ENCODE data around the gene MAN1C1.

MAN1C1 gene

DNA sequence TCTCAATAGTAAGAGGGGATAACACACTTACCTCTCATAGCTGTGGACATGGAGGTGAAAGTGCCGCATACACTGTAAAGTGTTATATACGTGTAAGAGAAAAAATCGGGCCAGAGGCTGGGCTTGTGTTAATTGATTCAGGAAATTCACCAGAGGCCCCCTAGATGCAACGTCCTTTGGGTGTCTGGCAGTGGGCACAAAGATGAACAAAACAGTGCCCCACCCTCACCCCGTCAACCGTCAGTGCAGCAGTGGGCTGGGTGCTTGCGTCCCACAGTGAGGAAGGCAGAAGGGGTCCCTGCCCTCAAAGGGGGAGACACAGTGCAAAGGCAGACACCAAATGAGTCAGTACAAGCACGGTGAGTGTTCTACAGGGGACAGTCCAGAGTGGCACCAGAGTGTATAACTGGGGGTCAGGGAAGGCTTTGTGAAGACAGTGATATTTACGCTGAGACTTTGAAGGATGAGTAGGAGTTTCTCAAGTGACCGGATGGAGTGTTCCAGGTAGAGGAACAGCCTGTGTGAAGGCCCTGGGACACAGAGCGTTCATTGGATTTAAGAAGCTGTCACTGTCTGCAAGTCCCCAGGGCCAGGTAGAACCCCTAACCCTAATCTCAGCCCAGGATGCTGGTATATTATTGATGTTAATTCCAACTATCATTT lies 196.6 kb downstream of the MAN1C1 start:
- H3K36me3 ChIP-seq (ENCODE audit: control insufficient read depth, insufficient read depth, low read length) = peaks cover 69% of the 10 kb centered on the region
- H3K27me3 ChIP-seq (ENCODE audit: control insufficient read depth, insufficient read depth, low read length) = no peaks in the 10 kb centered on the region
- H3K4me3 ChIP-seq (ENCODE audit: low read depth, low read length) = no peak overlapping the region
- no peak overlapping the region for H3K9ac ChIP-seq (ENCODE audit: low read length)
- H3K9me3 ChIP-seq (ENCODE audit: control insufficient read depth, insufficient read depth, low read depth, low read length) = no peaks in the 10 kb centered on the region
- H3K4me1 ChIP-seq (ENCODE audit: control insufficient read depth, insufficient read depth, low read length) = peaks cover 13% of the 10 kb centered on the region
- H3K27ac ChIP-seq (ENCODE audit: low read depth, low read length) = no peak overlapping the region

- Histone ChIP-seq H3K27ac (ENCODE audit: low read depth, low read length) (no peak overlapping the region), H3K9me3 (ENCODE audit: control insufficient read depth, insufficient read depth, low read depth, low read length) (no peaks in the 10 kb centered on the region), H3K9ac (ENCODE audit: low read length) (no peak overlapping the region), H3K4me1 (ENCODE audit: control insufficient read depth, insufficient read depth, low read length) (peaks cover 20% of the 10 kb centered on the region), H3K27me3 (ENCODE audit: control insufficient read depth, insufficient read depth, low read length) (no peaks in the 10 kb centered on the region), H3K4me3 (ENCODE audit: low read depth, low read length) (no peak overlapping the region), H3K36me3 (ENCODE audit: control insufficient read depth, insufficient read depth, low read length) (peaks cover 63% of the 10 kb centered on the region)
These were observed 197.3 kb downstream of the MAN1C1 start for GRCh38 chr1:25813734-25814471.

GRCh38 chr1:25814549-25815087 lies 198.0 kb downstream of the MAN1C1 start:
- no peak overlapping the region for H3K9ac ChIP-seq (ENCODE audit: low read length)
- H3K36me3 ChIP-seq (ENCODE audit: control insufficient read depth, insufficient read depth, low read length) = peaks cover 56% of the 10 kb centered on the region
- H3K9me3 ChIP-seq (ENCODE audit: control insufficient read depth, insufficient read depth, low read depth, low read length) = no peaks in the 10 kb centered on the region
- no peak overlapping the region for H3K27ac ChIP-seq (ENCODE audit: low read depth, low read length)
- H3K4me1 ChIP-seq (ENCODE audit: control insufficient read depth, insufficient read depth, low read length) = peaks cover 20% of the 10 kb centered on the region
- no peaks in the 10 kb centered on the region for H3K27me3 ChIP-seq (ENCODE audit: control insufficient read depth, insufficient read depth, low read length)
- H3K4me3 ChIP-seq (ENCODE audit: low read depth, low read length) = no peak overlapping the region

GRCh38 chr1:25815208-25816111 lies 198.9 kb downstream of the MAN1C1 start:
- H3K9ac ChIP-seq (ENCODE audit: low read length) = no peak overlapping the region
- H3K36me3 ChIP-seq (ENCODE audit: control insufficient read depth, insufficient read depth, low read length) = peaks cover 51% of the 10 kb centered on the region
- H3K9me3 ChIP-seq (ENCODE audit: control insufficient read depth, insufficient read depth, low read depth, low read length) = no peaks in the 10 kb centered on the region
- no peak overlapping the region for H3K4me3 ChIP-seq (ENCODE audit: low read depth, low read length)
- peaks cover 20% of the 10 kb centered on the region for H3K4me1 ChIP-seq (ENCODE audit: control insufficient read depth, insufficient read depth, low read length)
- no peaks in the 10 kb centered on the region for H3K27me3 ChIP-seq (ENCODE audit: control insufficient read depth, insufficient read depth, low read length)
- no peak overlapping the region for H3K27ac ChIP-seq (ENCODE audit: low read depth, low read length)

DNA sequence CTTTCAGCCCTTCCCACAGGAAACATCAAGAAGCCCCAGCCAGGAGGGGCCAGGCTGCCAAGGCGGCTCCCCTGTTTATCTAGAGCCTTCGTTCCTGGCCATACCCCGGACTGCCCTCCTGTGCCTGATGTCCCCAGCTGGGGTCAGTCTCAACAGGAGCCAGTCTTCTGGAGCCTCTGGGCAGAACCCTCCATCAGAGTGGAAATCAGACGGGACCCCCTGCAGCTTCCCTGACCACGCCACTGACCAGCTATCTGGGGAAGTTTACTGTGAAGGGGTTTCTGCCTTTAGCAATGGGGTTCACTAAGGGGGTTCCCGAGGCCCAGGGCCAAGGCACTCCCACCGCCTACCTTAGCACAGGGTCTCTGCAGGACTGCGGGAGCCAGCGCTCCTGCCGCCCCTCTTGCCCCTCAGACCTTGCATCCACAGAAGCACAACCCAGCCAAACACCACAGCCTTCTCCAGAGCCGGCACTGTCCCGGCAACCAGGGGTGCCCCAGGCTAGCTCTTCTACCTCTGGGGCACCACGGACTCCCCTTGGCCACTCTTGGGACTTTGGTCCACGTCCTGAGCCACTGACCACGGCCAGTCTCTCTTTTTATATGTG lies 199.6 kb downstream of the MAN1C1 start:
- Histone ChIP-seq H3K27me3 (ENCODE audit: control insufficient read depth, insufficient read depth, low read length) (no peaks in the 10 kb centered on the region), H3K36me3 (ENCODE audit: control insufficient read depth, insufficient read depth, low read length) (peaks cover 45% of the 10 kb centered on the region), H3K9me3 (ENCODE audit: control insufficient read depth, insufficient read depth, low read depth, low read length) (no peaks in the 10 kb centered on the region), H3K9ac (ENCODE audit: low read length) (no peak overlapping the region), H3K4me1 (ENCODE audit: control insufficient read depth, insufficient read depth, low read length) (peaks cover 20% of the 10 kb centered on the region), H3K27ac (ENCODE audit: low read depth, low read length) (no peak overlapping the region), H3K4me3 (ENCODE audit: low read depth, low read length) (no peak overlapping the region)

GRCh38 chr1:25817840-25818501 lies 201.4 kb downstream of the MAN1C1 start:
- Histone ChIP-seq H3K36me3 (ENCODE audit: control insufficient read depth, insufficient read depth, low read length) (peaks cover 33% of the 10 kb centered on the region), H3K9me3 (ENCODE audit: control insufficient read depth, insufficient read depth, low read depth, low read length) (no peaks in the 10 kb centered on the region), H3K4me1 (ENCODE audit: control insufficient read depth, insufficient read depth, low read length) (peaks cover 25% of the 10 kb centered on the region), H3K27ac (ENCODE audit: low read depth, low read length) (no peak overlapping the region), H3K27me3 (ENCODE audit: control insufficient read depth, insufficient read depth, low read length) (no peaks in the 10 kb centered on the region), H3K9ac (ENCODE audit: low read length) (no peak overlapping the region), H3K4me3 (ENCODE audit: low read depth, low read length) (peak overlapping the region; percentile 95; the same call in 1 of the 2 replicates)

DNA sequence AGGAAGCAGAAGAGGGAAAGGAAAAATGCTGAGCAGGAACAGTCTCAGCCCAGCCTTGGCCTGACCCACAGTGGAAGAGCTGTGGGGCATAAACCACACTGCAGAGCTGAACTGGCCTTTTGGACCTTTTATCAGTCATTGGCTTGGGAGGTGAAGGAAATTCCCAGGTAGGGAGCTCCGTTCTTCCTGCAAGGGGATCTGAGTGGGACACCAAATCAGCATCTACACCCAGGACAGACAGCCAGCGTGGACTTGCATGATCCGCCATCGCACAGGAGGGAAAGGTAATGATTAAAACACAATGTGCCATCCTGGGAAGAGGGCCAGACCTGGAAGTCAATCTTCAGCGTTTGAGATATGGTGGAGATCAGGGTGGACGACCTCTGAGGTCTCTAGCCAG lies 202.0 kb downstream of the MAN1C1 start:
- Histone ChIP-seq H3K27ac (ENCODE audit: low read depth, low read length) (no peak overlapping the region; the same call in 1 of the 2 replicates), H3K36me3 (ENCODE audit: control insufficient read depth, insufficient read depth, low read length) (peaks cover 27% of the 10 kb centered on the region), H3K4me1 (ENCODE audit: control insufficient read depth, insufficient read depth, low read length) (peaks cover 25% of the 10 kb centered on the region), H3K4me3 (ENCODE audit: low read depth, low read length) (peak overlapping the region; percentile 95), H3K27me3 (ENCODE audit: control insufficient read depth, insufficient read depth, low read length) (no peaks in the 10 kb centered on the region), H3K9me3 (ENCODE audit: control insufficient read depth, insufficient read depth, low read depth, low read length) (no peaks in the 10 kb centered on the region), H3K9ac (ENCODE audit: low read length) (no peak overlapping the region)

DNA sequence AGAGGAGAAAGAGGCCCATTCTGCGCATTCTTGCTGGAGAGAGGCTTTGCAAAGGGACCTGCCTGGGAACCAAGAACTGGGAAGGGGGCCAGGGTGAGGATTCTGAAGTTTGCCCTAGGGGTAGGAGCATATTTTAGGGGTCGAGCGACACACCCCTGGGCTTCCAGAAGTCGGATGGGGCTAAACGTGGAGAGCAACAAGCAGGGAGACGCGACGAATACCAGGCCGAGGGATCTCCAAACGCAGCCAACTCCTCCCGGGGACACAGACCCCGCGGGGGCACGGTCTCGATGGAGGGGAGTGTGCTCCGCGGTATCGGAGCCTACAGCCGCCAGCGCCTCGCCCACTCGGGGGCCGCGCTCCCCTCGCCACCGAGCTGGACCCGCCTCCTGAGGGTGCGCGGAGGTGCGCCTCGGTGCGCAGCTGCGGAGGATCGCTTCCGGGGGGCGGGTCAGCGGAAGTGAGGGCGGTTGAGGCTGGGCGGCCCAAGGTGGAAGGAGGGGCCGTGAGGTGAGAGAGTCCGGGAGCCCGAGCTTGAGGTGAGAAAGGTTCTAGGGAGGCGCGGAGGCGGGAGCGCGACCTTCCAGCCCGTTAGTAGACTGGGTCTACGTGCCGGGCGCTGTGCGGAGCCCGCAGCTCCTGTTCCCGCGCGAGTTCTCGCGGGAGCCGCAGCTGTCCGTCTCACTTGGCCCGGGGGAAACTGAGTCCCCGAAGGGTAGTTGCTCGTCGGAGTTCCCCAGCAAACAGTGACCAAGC lies 203.1 kb downstream of the MAN1C1 start, which contains the start of gene MTFR1L:
TSS of gene MTFR1L (plus strand) at position 464 of the 756 bp plus-strand sequence. CDS start 3,151 bp downstream, outside the sequence.
- H3K4me3 ChIP-seq (ENCODE audit: low read depth, low read length) = peak within 1 kb of the TSS; percentile 95
- H3K9me3 ChIP-seq (ENCODE audit: control insufficient read depth, insufficient read depth, low read depth, low read length) = no peaks in the 10 kb centered on the region
- H3K27ac ChIP-seq (ENCODE audit: low read depth, low read length) = peak within 1 kb of the TSS; percentile 15
- H3K4me1 ChIP-seq (ENCODE audit: control insufficient read depth, insufficient read depth, low read length) = peaks cover 25% of the 10 kb centered on the region
- H3K36me3 ChIP-seq (ENCODE audit: control insufficient read depth, insufficient read depth, low read length) = peaks cover 17% of the 10 kb centered on the region; the same call in 1 of the 2 replicates
- no peaks in the 10 kb centered on the region for H3K27me3 ChIP-seq (ENCODE audit: control insufficient read depth, insufficient read depth, low read length)
- H3K9ac ChIP-seq (ENCODE audit: low read length) = peak within 1 kb of the TSS; percentile 86

GRCh38 chr1:25820247-25821111 lies 203.9 kb downstream of the MAN1C1 start:
- Histone ChIP-seq H3K4me1 (ENCODE audit: control insufficient read depth, insufficient read depth, low read length) (peaks cover 25% of the 10 kb centered on the region), H3K4me3 (ENCODE audit: low read depth, low read length) (peak overlapping the region; percentile 95), H3K9me3 (ENCODE audit: control insufficient read depth, insufficient read depth, low read depth, low read length) (no peaks in the 10 kb centered on the region), H3K36me3 (ENCODE audit: control insufficient read depth, insufficient read depth, low read length) (peaks cover 12% of the 10 kb centered on the region; the same call in 1 of the 2 replicates), H3K27me3 (ENCODE audit: control insufficient read depth, insufficient read depth, low read length) (no peaks in the 10 kb centered on the region), H3K9ac (ENCODE audit: low read length) (peak overlapping the region; percentile 86), H3K27ac (ENCODE audit: low read depth, low read length) (peak overlapping the region; percentile 15; the same call in 1 of the 2 replicates)
